B cell (primary cell): ENCODE measurements around the gene MEF2B. TPM values are rescaled to one million over a fixed set of nuclear protein-coding genes. Genes with fewer than 3 reads are reported as not detected.
A peak's percentile ranks its signal among the peaks of the same experiment; 100 is the strongest.

Experiments used
- ATAC-seq: fragments of 200-7000 bp; cut with Tn5 transposase; one replicate; pipeline ENCODE4 v1.10.0; 2021; ENCODE audit warnings: low read depth, mild to moderate bottlenecking, moderate number of reproducible peaks, moderate library complexity
- CTCF ChIA-PET: fragments of 350-600 bp; sonication (Branson Sonifier 250); formaldehyde crosslinking; loops from one replicate; lab custom pipeline; 2021; ENCODE audit warnings: antibody characterized with exemption, inconsistent platforms; lab: Charles Lee
- POLR2A ChIA-PET: fragments of 350-600 bp; sonication (Branson Sonifier 250); formaldehyde crosslinking; loops from one replicate; lab custom pipeline; 2021; ENCODE audit warnings: antibody characterized with exemption; lab: Charles Lee
- DNase-seq: peaks from one replicate; pipeline ENCODE4 v3.0.0; 2013
- H2AFZ ChIP-seq: 2 replicates; pipeline ENCODE4 v1.6.1; 2012; ENCODE audit warnings: mild to moderate bottlenecking, low read depth, low read length; ENCODE audit not compliant: insufficient read depth, poor library complexity, severe bottlenecking
- H3K27ac ChIP-seq, 2 donors: 1 replicate in 1 of 2; 2 replicates in 1 of 2; pipeline ENCODE4 v1.5.1; 2012 to 2013; ENCODE audit warnings: low read length in 2 of 2, mild to moderate bottlenecking in 2 of 2, moderate library complexity in 1 of 2
- H3K27me3 ChIP-seq, 4 experiments: fragments of 200-600 bp in 1 of 4; sonication (generic) in 1 of 4; replicated peaks in 1 of 4; 1 replicate in 2 of 4; 2 replicates in 2 of 4; pipeline versions ENCODE4 v1.6.1 to v1.7.0; 2013 to 2016; ENCODE audit warnings: low read length in 3 of 4, mild to moderate bottlenecking in 2 of 4, mixed read lengths in 1 of 4, moderate library complexity in 1 of 4; ENCODE audit not compliant: insufficient read depth in 4 of 4, control insufficient read depth in 3 of 4; ENCODE audit errors: control extremely low read depth in 1 of 4
- H3K36me3 ChIP-seq, 2 experiments: replicated peaks in 1 of 2; 1 replicate in 1 of 2; 2 replicates in 1 of 2; pipeline versions ENCODE4 v1.6.1 to v1.7.1; 2013; ENCODE audit warnings: low read length in 1 of 2; ENCODE audit not compliant: insufficient read depth in 2 of 2, control insufficient read depth in 1 of 2; ENCODE audit errors: control extremely low read depth in 1 of 2, extremely low read depth in 1 of 2
- H3K4me1 ChIP-seq, 2 donors: fragments of 200-600 bp in 1 of 2; sonication (generic) in 1 of 2; 1 replicate in 1 of 2; 2 replicates in 1 of 2; pipeline versions ENCODE4 v1.5.1 to v1.6.1; 2013 to 2017; ENCODE audit warnings: low read length in 2 of 2; ENCODE audit not compliant: control insufficient read depth in 2 of 2, insufficient read depth in 2 of 2
- H3K4me2 ChIP-seq: replicated peaks from 2 replicates; pipeline ENCODE3; 2012; ENCODE audit warnings: mild to moderate bottlenecking, low read depth, low read length; ENCODE audit not compliant: poor library complexity, severe bottlenecking
- H3K4me3 ChIP-seq, 5 experiments: fragments of 200-600 bp in 1 of 5; sonication (generic) in 1 of 5; 1 replicate in 3 of 5; 2 replicates in 2 of 5; pipeline versions ENCODE4 v1.5.1 to v1.7.0; 2011 to 2016; ENCODE audit warnings: low read length in 4 of 5, mild to moderate bottlenecking in 4 of 5, low read depth in 2 of 5, control low read depth in 1 of 5, moderate library complexity in 1 of 5; ENCODE audit not compliant: insufficient read depth in 1 of 5; ENCODE audit errors: control extremely low read depth in 1 of 5, extremely low read depth in 1 of 5
- H3K79me2 ChIP-seq: fragments of 200-600 bp; sonication (generic); one replicate; pipeline ENCODE4 v1.6.0; 2016; ENCODE audit warnings: low read length; ENCODE audit not compliant: control insufficient read depth, insufficient read depth
- H3K9ac ChIP-seq: fragments of 200-600 bp; sonication (generic); 2 replicates; pipeline ENCODE4 v1.6.1; 2017; ENCODE audit warnings: mild to moderate bottlenecking, low read length, moderate library complexity
- H3K9me3 ChIP-seq, 3 donors: one replicate each; pipeline versions ENCODE4 v1.6.1 to v1.7.1; 2013; ENCODE audit warnings: low read length in 2 of 3; ENCODE audit not compliant: control insufficient read depth in 2 of 3, insufficient read depth in 1 of 3; ENCODE audit errors: control extremely low read depth in 1 of 3
- H4K20me1 ChIP-seq: 2 replicates; pipeline ENCODE4 v1.6.0; 2012; ENCODE audit warnings: mild to moderate bottlenecking, low read length; ENCODE audit not compliant: insufficient read depth, control insufficient read depth, poor library complexity, severe bottlenecking
- H3K27ac Mint-ChIP-seq: one replicate; pipeline ENCODE4 v1.8.0; 2021; ENCODE audit warnings: mixed read lengths
- H3K27me3 Mint-ChIP-seq: one replicate; pipeline ENCODE4 v1.8.0; 2021; ENCODE audit warnings: mixed read lengths
- H3K4me1 Mint-ChIP-seq: one replicate; pipeline ENCODE4 v1.8.0; 2021; ENCODE audit warnings: mixed read lengths
- H3K4me3 Mint-ChIP-seq: one replicate; pipeline ENCODE4 v1.8.0; 2021; ENCODE audit warnings: mixed read lengths
- H3K9me3 Mint-ChIP-seq: one replicate; pipeline ENCODE4 v1.8.0; 2022; ENCODE audit warnings: mixed read lengths; ENCODE audit not compliant: insufficient read depth
- EZH2 ChIP-seq: IDR thresholded peaks from 2 replicates; pipeline ENCODE4 v1.6.1; 2012; ENCODE audit warnings: borderline replicate concordance, low read depth, mild to moderate bottlenecking, moderate library complexity, low read length; ENCODE audit not compliant: insufficient read depth, poor library complexity, severe bottlenecking
- WGBS: methylation state at CpG from one replicate; pipeline ENCODE4 v1.1.5; 2013; ENCODE audit warnings: missing lambda C conversion rate; ENCODE audit not compliant: insufficient coverage; 5-methylcytosine and 5-hydroxymethylcytosine counted together
- intact Hi-C: fragments of 100-400 bp; cut with micrococcal nuclease; formaldehyde crosslinking; loops from one replicate; pipeline ENCODE4 v1.10.0; 2022
- polyA plus RNA-seq: library from polyadenylated mRNA; depleted of rRNA; stranded (reverse); fragments of >200 nt; gene quantifications from 2 replicates; pipeline ENCODE4 v1.2.3, GENCODE V29; 2012
- total RNA-seq, 2 donors: library from RNA; stranded (reverse); fragments of 120-200 nt in 1 of 2; gene quantifications; 1 replicate in 1 of 2; 2 replicates in 1 of 2; pipeline versions ENCODE4 v1.2.3 to v1.2.4, GENCODE V29; 2013 to 2022
- TF ChIP-seq, protein P1 (sequence below): fragments of 200-600 bp; IDR thresholded peaks from one replicate; pipeline ENCODE4 v1.8.0; 2022; ENCODE audit warnings: antibody characterized with exemption, mild to moderate bottlenecking

MEF2B gene
- total and polyA plus RNA-seq, 2 donors (not counting 1 experiment from before 2014, with no cell fraction given): 4.6 to 5.5 TPM

DNA sequence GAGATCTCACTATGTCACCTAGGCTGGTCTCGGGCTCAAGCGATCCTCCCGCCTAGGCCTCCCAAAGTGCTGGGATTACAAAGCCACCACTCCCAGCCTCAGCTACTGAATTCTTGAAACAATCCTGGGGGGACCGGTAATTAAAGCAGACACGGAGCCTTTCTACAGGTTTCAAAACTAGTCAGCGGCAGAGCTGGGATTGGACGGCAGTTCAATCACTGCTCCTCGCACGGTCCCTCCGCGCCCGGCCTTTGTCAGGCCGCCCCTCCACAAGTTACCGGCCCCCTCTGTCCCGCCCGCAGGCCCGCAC lies 21.7 kb upstream of the MEF2B start:
- peaks cover under 1% of the 10 kb centered on the region for H3K9me3 Mint-ChIP-seq
- WGBS: under 1% methylated on average over 17 of the region's 17 CpGs

DNA sequence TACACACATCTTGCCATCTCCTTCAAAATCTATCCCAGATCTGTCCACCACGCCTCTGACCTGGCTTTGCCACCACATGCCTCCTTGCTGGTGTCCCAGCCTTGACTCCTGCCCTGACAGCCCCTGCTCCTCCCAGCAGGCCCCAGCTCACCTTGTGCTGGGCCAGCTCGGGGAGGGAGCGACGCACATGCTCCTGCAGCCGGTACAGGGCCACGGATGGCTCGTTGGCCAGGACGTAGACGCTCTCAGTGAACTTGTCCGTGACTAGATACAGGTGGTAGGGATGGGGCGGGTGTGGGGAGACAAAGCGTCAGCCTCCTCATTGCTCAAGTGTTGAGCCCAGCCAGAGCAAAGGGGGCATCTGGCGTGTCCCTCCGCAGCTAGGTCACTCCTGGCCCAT lies 16.7 kb upstream of the MEF2B start:
- peaks cover 49% of the 10 kb centered on the region for H3K79me2 ChIP-seq
- no peak overlapping the region for H2AFZ ChIP-seq
- ATAC-seq: no peak
- H3K4me2 ChIP-seq: no peak overlapping the region
- no peaks in the 10 kb centered on the region for H3K27me3 ChIP-seq
- 100% methylated on average over 7 of the region's 14 CpGs for WGBS
- Mint-ChIP-seq H3K27ac (no peak overlapping the region), H3K4me3 (no peak overlapping the region), H3K4me1 (peaks cover 34% of the 10 kb centered on the region), H3K9me3 (peaks cover 4% of the 10 kb centered on the region), H3K27me3 (no peaks in the 10 kb centered on the region)
- POLR2A ChIA-PET: no interaction called here
- peaks cover 0 to 32% of the 10 kb centered on the region in 2 experiments for H3K36me3 ChIP-seq
- no peak overlapping the region for H3K9ac ChIP-seq
- intact Hi-C loops: no loop called here
- CTCF ChIA-PET: interaction anchor here (1.3 to 1.6 kb wide), 2 partner anchors 10 to 12 kb away, joined by 3 to 4 read pairs; no protein-coding TSS in a partner anchor
- TF ChIP-seq, protein P1, sequence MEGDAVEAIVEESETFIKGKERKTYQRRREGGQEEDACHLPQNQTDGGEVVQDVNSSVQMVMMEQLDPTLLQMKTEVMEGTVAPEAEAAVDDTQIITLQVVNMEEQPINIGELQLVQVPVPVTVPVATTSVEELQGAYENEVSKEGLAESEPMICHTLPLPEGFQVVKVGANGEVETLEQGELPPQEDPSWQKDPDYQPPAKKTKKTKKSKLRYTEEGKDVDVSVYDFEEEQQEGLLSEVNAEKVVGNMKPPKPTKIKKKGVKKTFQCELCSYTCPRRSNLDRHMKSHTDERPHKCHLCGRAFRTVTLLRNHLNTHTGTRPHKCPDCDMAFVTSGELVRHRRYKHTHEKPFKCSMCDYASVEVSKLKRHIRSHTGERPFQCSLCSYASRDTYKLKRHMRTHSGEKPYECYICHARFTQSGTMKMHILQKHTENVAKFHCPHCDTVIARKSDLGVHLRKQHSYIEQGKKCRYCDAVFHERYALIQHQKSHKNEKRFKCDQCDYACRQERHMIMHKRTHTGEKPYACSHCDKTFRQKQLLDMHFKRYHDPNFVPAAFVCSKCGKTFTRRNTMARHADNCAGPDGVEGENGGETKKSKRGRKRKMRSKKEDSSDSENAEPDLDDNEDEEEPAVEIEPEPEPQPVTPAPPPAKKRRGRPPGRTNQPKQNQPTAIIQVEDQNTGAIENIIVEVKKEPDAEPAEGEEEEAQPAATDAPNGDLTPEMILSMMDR: no peak
- no peak for TF ChIP-seq EZH2
- H3K27ac ChIP-seq: no peak overlapping the region
- H3K4me3 ChIP-seq: no peak overlapping the region
- no peak for DNase-seq
- peaks cover 22 to 40% of the 10 kb centered on the region in 2 donors for H3K4me1 ChIP-seq
- peaks cover 17% of the 10 kb centered on the region for H4K20me1 ChIP-seq
- H3K9me3 ChIP-seq: peaks cover 0 to 14% (median 5%) of the 10 kb centered on the region in 3 donors

More for the DNA sequence above, 21.7 kb upstream of the MEF2B start:
- H3K79me2 ChIP-seq: peaks cover 57% of the 10 kb centered on the region
- peak overlapping the region; percentile 69 to 99 (median 93) for H3K4me3 ChIP-seq
- TF ChIP-seq, protein P1: no peak
- TF ChIP-seq EZH2: no peak
- peak overlapping the region; percentile 94 for H2AFZ ChIP-seq
- DNase-seq (no peak), ATAC-seq (no peak)
- H3K4me1 Mint-ChIP-seq: peaks cover 50% of the 10 kb centered on the region
- peak overlapping the region; percentile 98 for H3K27ac Mint-ChIP-seq
- peaks cover 0 to 4% of the 10 kb centered on the region in 2 experiments for H3K36me3 ChIP-seq
- H3K9me3 ChIP-seq: peaks cover 0 to 4% (median 2%) of the 10 kb centered on the region in 3 donors
- CTCF ChIA-PET: interaction anchor here (0.5 to 1.3 kb wide), 5 partner anchors 11 to 33 kb away, joined by 3 to 4 read pairs (median 3); partner anchors contain the start of gene NR2C2AP
- H3K4me2 ChIP-seq: peak overlapping the region; percentile 87
- peak overlapping the region; percentile 97 for H3K4me3 Mint-ChIP-seq
- peak overlapping the region; percentile 98 for H3K9ac ChIP-seq
- H3K4me1 ChIP-seq: peaks cover 28 to 43% of the 10 kb centered on the region in 2 donors
- H3K27me3 Mint-ChIP-seq: no peaks in the 10 kb centered on the region
- POLR2A ChIA-PET: interaction anchor here (1.0 to 2.6 kb wide), 5 partner anchors 12 to 173 kb away, joined by 3 to 14 read pairs (median 3); partner anchors contain the start of genes MAU2, NR2C2AP and SLC25A42
- peaks cover 13% of the 10 kb centered on the region for H4K20me1 ChIP-seq
- intact Hi-C loops: loop anchor here (1.0 to 5.0 kb wide), 8 partner anchors 12 to 541 kb away; partner anchors contain the start of genes ARMC6, GATAD2A, MAU2 and NR2C2AP
- H3K27me3 ChIP-seq: no peaks in the 10 kb centered on the region
- H3K27ac ChIP-seq: peak overlapping the region; percentile 99 to 100
